ENCODE measurements around the gene CCNE1. TPM values are rescaled to one million over a fixed set of nuclear protein-coding genes. Genes with fewer than 3 reads are reported as not detected.

The CCNE1 gene
- total RNA-seq, 4 donors from 2014 or later, result 2.9 to 7.3 (median 4.5) TPM

DNA sequence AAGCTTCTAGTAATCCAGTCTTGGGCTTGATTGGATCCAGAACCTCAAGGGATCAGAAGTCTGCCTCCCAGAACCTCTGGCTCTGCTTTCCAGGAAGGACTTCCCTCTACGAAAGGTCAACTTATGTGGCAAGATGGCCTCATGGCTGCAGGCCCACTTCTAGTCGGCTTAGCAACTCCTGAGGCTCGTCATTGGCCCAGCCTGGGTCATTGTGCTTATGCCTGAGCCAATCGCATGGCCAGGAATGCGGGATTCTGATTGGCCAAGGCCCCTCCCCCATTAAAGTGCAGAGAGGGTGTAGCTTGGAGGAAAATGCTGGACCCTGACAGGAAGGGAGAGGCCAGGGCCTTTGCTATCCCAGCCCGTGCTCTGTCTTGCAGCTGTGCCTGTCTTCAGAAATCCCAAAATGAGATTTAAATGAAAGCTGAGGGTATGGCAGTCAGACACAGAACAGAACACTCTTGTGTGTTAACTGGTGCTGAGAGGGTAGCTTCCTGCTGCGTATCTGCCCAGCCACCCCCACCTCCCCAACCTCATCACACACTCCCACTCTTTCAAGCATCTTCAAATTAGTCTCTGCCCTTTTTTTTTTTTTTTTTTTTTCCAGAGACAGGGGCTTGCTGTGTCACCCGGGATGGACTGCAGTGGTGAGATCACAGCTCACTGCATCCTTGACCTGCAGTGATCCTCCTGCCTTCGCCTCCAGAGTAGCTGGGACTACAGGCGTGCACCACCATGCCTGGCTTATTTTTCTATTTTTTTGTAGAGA is 5.5 kb upstream of the CCNE1 start:
- Histone ChIP-seq H3K36me3 (no peaks in the 10 kb centered on the region), H3K27me3 (no peaks in the 10 kb centered on the region), H3K9me3 (no peaks in the 10 kb centered on the region), H3K4me1 (no peaks in the 10 kb centered on the region), H3K4me3 (no peak overlapping the region), H3K27ac (no peak overlapping the region)
- no peak for ATAC-seq
- no peak for DNase-seq
- TF ChIP-seq POLR2A (IDR thresholded peaks at IDR 0.05), result no peak
- TF ChIP-seq, protein P1, sequence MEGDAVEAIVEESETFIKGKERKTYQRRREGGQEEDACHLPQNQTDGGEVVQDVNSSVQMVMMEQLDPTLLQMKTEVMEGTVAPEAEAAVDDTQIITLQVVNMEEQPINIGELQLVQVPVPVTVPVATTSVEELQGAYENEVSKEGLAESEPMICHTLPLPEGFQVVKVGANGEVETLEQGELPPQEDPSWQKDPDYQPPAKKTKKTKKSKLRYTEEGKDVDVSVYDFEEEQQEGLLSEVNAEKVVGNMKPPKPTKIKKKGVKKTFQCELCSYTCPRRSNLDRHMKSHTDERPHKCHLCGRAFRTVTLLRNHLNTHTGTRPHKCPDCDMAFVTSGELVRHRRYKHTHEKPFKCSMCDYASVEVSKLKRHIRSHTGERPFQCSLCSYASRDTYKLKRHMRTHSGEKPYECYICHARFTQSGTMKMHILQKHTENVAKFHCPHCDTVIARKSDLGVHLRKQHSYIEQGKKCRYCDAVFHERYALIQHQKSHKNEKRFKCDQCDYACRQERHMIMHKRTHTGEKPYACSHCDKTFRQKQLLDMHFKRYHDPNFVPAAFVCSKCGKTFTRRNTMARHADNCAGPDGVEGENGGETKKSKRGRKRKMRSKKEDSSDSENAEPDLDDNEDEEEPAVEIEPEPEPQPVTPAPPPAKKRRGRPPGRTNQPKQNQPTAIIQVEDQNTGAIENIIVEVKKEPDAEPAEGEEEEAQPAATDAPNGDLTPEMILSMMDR (IDR thresholded peaks at IDR 0.05 in 4 of 5, conservative IDR thresholded peaks at IDR 0.05 in 1 of 5), result no peak
- in situ Hi-C loops (cut with MboI; ENCODE audit: low sequenced_read_pairs in 4 of 4), result no loop called here
- intact Hi-C loops (cut with DNase I; ENCODE audit: low total_unique reads), result no loop called here

DNA sequence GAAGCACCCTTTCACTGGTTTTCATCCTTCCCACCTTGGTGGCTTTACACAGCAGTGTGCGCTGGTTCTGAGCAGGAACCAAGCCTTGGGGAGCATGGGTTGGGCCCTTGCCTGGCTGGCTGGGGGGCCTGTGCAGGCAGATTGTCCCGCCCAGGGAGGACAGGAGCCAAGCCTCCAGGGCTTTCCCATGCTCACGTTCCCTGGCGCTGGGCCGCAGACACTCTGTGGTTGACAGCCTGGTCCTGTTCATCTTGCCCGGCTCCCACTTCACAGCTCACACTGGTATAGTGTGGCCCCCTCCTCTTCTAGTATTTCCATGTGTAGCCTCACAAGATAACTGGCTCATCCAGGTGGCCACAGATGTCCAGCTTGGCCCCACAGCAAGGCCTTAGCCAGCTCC is 4.6 kb upstream of the CCNE1 start:
- no peaks in the 10 kb centered on the region for H3K27me3 ChIP-seq
- in situ Hi-C loops (cut with MboI; ENCODE audit: low sequenced_read_pairs in 4 of 4) (no loop called here), intact Hi-C loops (cut with DNase I; ENCODE audit: low total_unique reads) (no loop called here)
- no peaks in the 10 kb centered on the region for H3K4me1 ChIP-seq
- no peak overlapping the region for H3K27ac ChIP-seq
- TF ChIP-seq, protein P1 (IDR thresholded peaks at IDR 0.05 in 4 of 5, conservative IDR thresholded peaks at IDR 0.05 in 1 of 5), result no peak
- no peak for TF ChIP-seq POLR2A (IDR thresholded peaks at IDR 0.05)
- DNase-seq (no peak), ATAC-seq (no peak)
- H3K9me3 ChIP-seq, result no peaks in the 10 kb centered on the region
- no peaks in the 10 kb centered on the region for H3K36me3 ChIP-seq
- H3K4me3 ChIP-seq, result no peak overlapping the region

DNA sequence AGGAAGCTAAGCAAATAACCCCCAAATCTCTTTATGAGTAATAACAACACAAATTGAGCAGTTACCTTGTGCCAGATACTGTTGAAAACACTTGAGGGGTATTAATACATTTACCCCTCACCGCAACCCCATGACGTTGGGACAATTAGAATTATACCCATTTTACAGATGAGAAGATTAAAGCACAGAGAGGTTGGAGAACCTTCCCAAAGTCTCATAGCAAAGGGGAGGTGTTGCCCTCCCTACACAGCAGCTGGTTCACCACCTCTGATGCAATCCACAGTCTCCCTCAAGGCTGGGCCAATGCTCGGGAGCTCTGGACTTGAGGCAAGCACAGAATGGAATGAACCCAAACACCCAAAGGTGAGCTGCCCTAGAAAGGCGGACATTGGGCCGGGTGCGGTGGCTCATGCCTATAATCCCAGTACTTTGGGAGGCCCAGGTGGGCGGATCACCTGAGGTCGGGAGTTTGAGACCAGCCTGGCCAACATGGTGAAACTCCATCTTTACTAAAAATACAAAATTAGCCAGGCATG is 3.9 kb upstream of the CCNE1 start:
- intact Hi-C loops (cut with DNase I; ENCODE audit: low total_unique reads), result no loop called here
- ATAC-seq (no peak), DNase-seq (no peak)
- no peaks in the 10 kb centered on the region for H3K27me3 ChIP-seq
- H3K9me3 ChIP-seq, result no peaks in the 10 kb centered on the region
- H3K4me3 ChIP-seq, result no peak overlapping the region
- no peak overlapping the region for H3K27ac ChIP-seq
- in situ Hi-C loops (cut with MboI; ENCODE audit: low sequenced_read_pairs in 4 of 4), result no loop called here
- TF ChIP-seq POLR2A (IDR thresholded peaks at IDR 0.05), result no peak
- TF ChIP-seq, protein P1 (IDR thresholded peaks at IDR 0.05 in 4 of 5, conservative IDR thresholded peaks at IDR 0.05 in 1 of 5), result no peak
- no peaks in the 10 kb centered on the region for H3K36me3 ChIP-seq
- H3K4me1 ChIP-seq, result no peaks in the 10 kb centered on the region

DNA sequence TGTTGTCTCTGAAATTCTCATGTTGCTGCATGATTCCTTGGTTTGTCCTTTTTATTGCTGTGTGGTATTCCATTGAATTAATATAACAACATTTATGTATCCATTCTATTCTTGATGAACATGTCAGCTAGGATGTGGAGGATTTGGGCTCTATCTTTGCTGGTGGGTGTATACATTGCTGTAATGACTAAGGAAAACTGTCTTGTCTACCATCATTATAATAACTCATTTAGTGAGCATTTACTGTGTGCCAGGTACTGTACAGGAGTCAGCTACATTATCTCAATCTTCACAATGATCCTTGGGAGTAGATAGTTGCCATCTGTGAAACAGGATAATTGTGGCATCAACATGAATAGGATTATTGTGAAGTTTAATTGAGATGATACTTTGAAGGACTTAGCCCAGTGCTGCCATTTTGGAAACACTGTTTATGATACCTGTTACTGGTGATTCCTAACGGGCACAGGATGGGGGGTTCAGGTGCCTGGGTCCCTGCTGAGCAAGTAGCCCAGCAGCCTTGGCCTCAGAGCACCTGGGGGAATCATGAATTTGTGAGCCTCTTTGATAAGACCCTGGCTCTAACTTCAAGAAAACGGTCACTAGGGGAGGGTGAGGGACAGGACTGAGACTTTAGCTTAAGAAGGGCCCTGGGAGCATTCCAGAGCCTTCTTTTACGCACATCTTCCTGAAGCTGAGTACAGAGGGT is 1.8 kb upstream of the CCNE1 start:
- in situ Hi-C loops (cut with MboI; ENCODE audit: low sequenced_read_pairs in 4 of 4), result no loop called here
- TF ChIP-seq POLR2A (IDR thresholded peaks at IDR 0.05), result no peak
- TF ChIP-seq, protein P1 (IDR thresholded peaks at IDR 0.05 in 4 of 5, conservative IDR thresholded peaks at IDR 0.05 in 1 of 5), result no peak
- no peak overlapping the region for H3K27ac ChIP-seq
- no peaks in the 10 kb centered on the region for H3K27me3 ChIP-seq
- H3K4me1 ChIP-seq, result no peaks in the 10 kb centered on the region
- no peak for ATAC-seq
- intact Hi-C loops (cut with DNase I; ENCODE audit: low total_unique reads), result loop anchor here (10.0 kb wide), 1 partner anchor 205 kb away; the partner anchor contains the start of gene POP4
- no peaks in the 10 kb centered on the region for H3K36me3 ChIP-seq
- H3K9me3 ChIP-seq, result no peaks in the 10 kb centered on the region
- H3K4me3 ChIP-seq, result no peak overlapping the region
- DNase-seq, result no peak
